HG03354 (cell line): ENCODE data around the gene MAJIN.
"Not testable (repeated sequence)": the region's sequence is repeated elsewhere in the genome, so short reads cannot be mapped to it uniquely, and the experiment has no call there.

Experiments used
- ATAC-seq: cut with Tn5 transposase; IDR thresholded peaks from one replicate; pipeline ENCODE4 v1.9.1; 2021; ENCODE audit warnings: mild to moderate bottlenecking; ENCODE audit not compliant: unreplicated experiment, poor library complexity, severe bottlenecking

MAJIN gene

DNA sequence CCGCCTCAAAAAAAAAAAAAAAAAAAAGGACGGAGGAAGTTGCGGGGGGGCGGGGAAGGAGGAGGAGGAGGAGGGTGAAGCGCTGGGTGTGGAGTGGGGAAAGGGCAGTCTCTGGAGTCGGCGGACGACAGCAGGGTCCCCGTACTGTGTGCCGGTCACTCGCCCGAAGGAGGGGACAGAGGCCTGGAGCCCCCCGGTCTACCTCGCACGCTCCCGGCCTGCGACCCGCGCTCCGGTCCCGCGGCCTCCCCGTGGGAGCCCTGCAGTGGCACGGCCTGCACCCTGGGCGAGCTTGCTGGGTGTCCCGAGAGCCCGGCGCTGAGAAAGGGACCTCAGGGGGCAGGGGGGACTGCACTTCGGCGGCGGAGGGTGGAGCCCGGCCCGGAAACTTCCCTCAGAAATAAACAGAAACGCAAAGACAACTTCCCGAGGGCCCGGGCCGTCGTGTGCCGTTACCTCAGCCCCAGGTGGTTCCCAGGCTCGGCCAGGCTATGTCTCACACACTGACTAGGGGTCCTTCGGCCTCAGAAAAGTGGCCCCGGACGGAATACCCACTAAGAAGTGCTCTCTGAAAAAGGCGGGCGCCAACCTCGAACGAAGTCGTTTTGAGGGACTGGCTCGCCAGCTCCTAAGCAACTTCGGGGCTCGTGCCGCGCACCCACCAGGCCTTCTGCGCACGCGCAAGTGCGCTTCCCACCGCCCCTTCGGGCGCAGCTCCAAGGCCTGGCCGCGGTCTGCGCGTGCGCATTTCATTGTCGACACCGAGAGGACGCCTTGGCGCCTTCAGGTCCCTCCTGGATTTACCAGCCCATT lies at the start of gene MAJIN:
Gene MAJIN (minus strand): TSS at position 688 of the 813 bp plus-strand sequence. CDS start 12,703 bp downstream, outside the sequence.
- no peak for ATAC-seq

DNA sequence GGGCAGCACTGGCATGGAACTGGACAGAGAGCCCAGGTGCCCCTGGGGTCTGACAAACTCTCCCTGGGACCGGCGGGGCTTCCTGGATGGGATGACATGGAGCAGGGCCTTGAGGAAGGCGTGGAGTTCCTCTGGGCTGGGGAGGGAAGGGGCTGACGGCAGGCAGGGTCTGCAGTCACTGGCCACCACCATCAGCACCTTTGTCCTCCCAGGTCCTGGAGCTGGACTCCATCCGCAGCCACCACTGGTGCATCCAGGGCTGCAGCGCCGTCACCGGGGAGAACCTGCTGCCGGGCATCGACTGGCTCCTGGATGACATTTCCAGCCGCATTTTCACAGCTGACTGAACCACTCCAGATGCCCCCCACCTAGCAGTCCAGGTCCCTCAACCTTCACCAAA lies 49.6 kb upstream of the MAJIN start:
- ATAC-seq, result no peak

DNA sequence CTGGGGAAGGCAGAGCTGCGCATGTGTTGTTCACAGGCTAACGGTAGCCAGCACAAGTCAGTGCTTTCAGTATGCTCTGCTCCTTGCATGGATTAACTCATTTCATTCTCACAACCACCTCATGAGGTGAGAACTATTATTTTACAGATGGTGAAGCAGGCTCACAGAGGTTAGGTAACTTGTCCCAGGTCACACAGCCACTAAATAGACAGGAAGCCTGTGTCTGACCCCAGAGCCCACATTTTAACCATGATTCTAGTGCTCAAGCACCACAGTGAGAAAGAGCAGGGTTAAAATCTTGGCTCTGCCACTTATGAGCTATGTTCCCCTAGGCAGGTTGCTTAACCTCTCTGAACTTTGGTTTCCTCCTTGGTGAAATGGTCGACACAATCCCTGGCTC lies 49.1 kb upstream of the MAJIN start:
- no peak for ATAC-seq

DNA sequence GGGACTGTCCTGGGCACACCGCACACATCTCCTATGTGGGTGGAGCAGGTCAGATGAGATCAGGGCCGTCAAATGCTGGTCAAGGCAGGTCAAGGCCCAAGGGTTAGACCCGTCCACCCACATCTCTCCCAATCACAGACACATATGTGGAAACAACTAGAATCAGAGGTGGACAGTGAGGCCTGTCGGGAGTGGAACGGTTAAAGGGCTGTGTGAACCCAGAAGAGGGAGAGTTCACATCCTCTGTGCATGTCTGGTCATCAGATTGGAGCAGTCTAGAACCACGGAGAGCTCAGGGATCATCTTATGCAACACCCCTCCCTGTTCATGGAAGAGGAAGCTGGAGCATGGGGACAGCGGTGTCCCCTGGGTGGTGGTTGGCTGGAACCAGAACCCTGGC lies 47.9 kb upstream of the MAJIN start:
- ATAC-seq, result no peak

DNA sequence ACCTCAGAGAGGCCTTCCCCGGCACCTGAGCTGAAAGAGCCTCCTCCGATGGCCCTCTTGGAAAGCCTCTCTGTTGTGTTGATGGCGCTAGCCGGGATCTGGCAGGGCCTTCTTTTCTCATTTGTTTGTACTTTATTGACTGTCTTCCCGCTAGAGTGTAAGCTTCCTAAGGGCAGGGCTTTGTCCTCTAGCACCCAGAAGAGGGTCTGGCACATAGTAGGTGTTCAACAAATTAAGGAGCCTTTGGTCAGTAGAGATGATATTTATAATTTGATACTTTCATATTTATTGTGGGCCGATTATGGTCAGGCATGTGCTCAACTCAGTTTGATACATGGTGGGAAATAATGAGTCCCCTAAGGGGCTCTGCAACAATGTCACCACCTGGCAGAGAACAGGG lies 46.0 kb upstream of the MAJIN start:
- no peak for ATAC-seq

GRCh38 chr11:65016705-65017104 lies 44.8 kb upstream of the MAJIN start:
- ATAC-seq, result no peak

DNA sequence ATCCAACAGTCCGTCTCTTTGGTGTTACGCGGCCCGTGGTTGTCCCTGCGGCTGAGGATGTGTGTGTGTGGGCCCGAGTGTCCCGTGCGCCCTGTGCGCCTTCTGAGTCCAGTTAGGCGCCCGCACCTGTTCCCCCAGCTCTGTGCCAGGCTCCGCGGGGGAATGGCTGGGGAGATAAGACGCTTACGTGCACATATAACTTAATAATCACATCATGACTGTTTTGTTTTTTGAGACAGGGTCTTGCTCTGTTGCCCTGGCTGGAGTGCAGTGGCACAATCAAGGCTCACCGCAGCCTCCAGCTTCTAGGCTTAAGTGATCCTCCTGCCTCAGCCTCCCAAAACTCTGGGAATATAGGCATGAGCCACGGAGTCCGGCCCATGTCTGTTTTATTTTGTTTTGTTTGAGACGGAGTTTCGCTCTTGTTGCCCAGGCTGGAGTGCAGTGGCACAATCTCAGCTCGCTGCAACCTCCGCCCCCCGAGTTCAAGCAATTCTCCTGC lies 42.9 kb upstream of the MAJIN start:
- peak; percentile 14 for ATAC-seq

- peak; percentile 79 for ATAC-seq
Measured at GRCh38 chr11:65013888-65014725, 42.2 kb upstream of the MAJIN start, which contains the start of gene ARL2. Gene ARL2, plus strand, starts transcription at chr11:65014160. Its CDS starts 48 bp downstream, at chr11:65014208.

GRCh38 chr11:65013130-65013887 lies 41.4 kb upstream of the MAJIN start:
- ATAC-seq, result peak; percentile 72

- no peak for ATAC-seq
Measured at GRCh38 chr11:65008873-65009272, 37.0 kb upstream of the MAJIN start.

DNA sequence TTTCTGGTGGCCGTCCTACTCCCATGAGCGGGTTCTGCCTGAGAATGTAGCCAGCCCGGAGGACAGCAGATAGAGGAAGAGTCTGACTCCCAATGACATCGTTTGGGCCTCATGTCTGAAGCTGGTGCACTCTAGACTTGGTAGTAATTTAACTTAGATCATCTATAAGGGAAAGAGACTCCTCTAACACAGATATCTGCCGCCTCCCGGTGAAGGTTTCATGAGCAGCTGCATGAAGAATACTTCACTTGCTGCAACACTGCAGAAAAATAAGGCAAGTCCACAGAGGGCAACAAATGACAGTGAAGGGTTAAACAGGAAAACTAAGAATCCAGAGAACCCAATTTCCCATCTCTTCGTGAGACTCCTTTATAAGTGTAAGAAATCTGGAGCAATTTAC lies 36.1 kb upstream of the MAJIN start:
- ATAC-seq, result no peak

- ATAC-seq, result not testable (repeated sequence)
Measured at GRCh38 chr11:65003968-65004367, 32.1 kb upstream of the MAJIN start.

- no peak for ATAC-seq
Measured at GRCh38 chr11:65003282-65003681, 31.4 kb upstream of the MAJIN start.

- no peak for ATAC-seq
Measured at GRCh38 chr11:65002706-65003105, 30.8 kb upstream of the MAJIN start.

DNA sequence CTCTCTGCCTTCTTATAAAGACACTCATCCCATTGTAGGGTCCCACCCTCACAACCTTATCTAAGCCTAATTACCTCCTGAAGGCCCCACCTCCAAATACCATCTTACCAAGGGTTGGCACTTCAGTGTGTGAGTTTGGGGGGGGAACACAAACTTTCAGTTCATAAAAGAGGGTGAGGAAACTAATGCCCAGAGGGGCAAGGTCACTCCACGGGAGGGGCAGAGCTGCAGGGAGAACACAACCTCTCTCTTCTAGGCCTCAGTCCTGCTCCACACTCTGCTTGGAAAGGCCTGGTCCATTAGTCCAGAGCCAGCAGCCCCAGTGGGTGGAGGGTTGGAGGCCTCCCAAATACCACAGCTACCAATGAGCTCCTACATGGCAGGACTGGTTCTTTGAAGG lies 27.6 kb upstream of the MAJIN start:
- ATAC-seq, result no peak

GRCh38 chr11:64998690-64999431 lies 27.0 kb upstream of the MAJIN start:
- ATAC-seq, result no peak

DNA sequence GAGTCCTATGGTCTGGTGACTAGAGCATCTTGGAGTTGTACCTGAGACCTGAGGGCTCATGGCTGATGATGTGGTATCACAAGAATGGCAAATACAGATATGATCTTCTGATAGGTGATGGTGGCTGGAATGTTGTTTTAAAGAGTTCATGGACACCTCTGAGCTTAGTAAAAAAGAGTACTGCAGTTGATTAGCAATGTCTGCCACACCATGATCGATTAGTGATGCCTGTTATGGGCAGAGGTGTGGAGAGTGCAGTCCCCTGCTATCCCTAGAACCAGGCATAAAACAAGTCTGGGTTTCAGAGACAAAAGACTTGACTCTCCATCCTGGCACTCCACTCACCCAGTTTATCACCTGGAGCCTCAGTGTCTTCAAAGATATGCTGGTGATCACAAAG lies 26.2 kb upstream of the MAJIN start:
- ATAC-seq, result no peak

DNA sequence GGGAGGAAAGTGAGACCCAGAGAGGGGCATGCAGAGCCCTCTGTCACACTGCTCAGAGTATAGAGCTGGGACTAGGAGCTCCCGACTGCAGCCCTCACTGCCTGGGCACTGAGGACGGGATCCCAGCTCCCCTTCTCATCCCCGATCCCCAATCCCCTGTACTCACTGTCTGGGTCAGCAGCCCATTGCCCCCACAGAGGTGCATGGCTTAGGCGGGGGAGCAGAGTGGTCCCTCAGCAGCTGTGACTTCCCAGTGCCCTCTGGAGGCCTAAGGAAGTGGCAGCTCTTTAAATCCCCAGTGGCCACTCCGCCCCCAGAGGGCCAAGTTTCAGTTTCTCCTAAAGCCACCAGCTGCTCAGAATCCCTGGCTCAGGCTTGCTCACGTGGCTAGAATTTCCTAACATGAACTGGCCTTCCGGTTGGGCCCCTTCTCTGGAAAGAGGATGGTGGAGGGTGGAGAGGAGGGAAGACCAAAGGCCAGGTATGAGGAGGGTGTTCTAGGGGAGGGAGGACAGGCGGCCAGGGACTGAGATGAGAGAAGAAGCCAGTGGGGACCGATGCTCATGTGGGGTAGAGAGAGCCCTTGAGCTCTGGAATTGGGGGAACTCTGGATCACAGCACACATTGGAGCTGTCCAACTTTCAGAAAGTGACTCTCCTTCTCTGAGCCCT lies 24.9 kb upstream of the MAJIN start, which contains the start of gene BATF2:
Gene BATF2 (minus strand): TSS at position 262 of the 671 bp plus-strand sequence. CDS start 57 bp downstream, at position 205.
- ATAC-seq, result no peak

- ATAC-seq, result no peak
Measured at GRCh38 chr11:64996327-64996709, 24.4 kb upstream of the MAJIN start.
